GM19463 (cell line): ENCODE measurements around the gene CDC42BPB.

Experiments
- ATAC-seq: cut with Tn5 transposase; IDR thresholded peaks from one replicate; pipeline ENCODE4 v1.9.1; 2021; ENCODE audit warnings: mild to moderate bottlenecking, moderate library complexity; ENCODE audit not compliant: unreplicated experiment

Gene CDC42BPB

DNA sequence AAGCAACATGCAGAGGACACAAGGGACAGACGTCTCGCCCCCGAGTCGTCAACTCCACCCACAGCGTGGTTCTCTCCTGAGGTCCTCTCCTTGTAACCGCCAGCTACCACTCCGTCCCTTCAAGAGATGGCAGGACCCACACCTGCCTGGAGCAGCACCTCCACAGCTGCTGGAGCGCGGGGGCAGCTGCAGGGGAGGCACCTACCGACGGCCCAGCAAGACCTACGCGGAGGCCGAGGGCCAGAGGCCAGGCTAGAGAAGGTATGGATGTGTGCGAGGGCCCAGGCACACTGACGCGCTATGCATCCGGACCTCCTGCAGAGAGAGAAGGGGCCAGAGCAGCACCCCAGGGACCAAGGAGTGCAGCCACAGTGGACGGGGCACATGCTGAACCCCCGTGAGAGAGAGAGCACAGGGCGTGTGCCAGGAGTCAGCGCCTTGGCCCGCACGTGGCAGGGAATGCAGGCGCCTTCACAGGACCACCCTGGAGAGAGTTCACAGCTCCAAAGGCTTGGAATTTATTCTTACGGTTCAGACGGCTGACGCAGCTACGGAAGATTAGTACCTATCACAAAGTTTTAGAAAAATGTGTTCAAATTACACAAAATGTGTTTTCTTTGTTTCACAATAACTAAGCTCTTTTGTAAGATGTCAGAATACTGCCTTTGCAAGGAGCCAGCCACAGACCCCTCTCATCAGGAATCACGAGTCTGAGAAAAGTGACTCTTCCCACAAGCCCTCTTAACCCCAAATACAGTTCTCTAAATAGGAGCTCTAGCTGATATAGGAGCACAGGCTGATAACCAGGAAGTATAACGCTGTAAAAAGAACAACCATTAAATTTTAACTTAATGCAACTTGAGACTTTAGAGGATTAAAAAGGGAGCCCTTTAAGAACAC lies 36.8 kb downstream of the CDC42BPB start:
- ATAC-seq: no peak

DNA sequence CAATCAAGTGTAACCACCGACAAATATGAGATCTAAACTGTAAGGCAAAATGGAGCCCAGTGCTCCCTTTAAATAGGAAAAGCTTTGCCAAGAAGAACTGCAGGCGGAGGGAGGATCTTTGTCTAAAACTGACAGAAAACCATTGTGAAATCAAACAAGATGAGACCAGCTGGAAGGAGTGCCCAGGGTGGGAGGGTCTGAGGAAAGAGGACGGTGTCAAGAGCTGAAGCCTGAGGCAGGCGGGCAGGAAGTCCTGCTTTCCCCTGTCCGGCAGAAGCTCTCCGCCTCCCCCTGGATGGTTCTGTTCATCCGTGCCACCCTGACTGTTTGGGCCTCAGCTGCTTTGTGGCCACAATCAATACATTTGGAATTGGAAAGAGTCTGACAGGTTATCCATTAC lies 37.5 kb downstream of the CDC42BPB start:
- ATAC-seq: no peak

DNA sequence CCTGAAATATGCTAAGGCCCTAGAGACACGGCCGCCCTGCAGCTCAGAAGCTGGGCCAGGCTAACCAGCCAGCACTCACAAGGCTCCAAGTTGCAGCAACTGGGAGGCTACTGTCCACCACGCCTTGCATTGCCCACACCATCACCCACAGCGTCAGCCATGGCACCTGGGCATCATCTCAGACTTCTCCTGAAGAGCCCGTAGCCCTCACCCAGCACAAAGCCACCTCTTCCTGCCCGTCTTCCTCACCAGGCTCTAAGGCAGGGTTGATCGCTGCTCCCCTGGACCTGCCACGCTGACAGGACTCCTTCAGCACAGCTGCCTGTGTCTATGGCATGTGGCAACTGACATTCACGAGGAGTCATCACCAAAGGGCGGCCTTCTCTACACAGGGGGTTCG lies 38.1 kb downstream of the CDC42BPB start:
- no peak for ATAC-seq

DNA sequence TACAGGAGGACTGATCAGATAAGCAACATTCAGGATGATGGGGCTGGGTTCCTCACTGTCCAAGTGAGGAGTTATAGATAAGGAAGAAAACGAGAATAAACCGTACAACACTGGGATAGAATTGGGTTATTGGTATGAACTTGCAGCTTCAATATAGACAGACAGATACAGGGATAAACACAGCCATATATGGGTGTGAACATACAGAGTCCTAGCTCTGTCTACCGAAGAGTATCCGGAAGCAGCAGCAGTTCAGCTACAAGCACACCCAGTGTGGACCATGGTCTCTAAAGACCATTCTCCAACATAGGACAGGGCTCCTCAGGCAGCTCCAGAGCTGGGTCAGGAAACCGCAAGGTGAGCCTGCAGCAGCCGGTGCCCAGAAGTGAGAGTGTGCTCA lies 40.8 kb downstream of the CDC42BPB start:
- ATAC-seq: no peak

DNA sequence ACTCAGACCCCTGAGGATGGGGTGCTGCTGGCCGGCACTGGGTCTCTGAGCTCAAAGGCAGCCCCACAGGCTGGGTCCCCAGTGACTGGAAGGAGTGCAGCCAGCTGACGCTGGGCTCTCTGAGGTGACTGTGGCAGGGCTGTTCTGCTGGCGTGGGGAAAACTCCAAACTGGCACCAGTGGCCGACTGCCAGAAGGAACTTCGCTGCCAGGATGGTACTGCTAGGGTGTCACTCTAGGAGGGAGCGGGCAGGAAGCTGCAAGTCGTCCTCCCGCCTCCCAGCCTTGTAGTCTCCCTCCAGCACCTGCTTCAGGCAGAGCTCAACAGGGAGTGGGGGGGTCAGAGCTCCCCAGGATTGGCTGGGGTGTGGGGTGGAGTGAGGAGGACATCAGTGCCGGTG lies 41.3 kb downstream of the CDC42BPB start:
- no peak for ATAC-seq

DNA sequence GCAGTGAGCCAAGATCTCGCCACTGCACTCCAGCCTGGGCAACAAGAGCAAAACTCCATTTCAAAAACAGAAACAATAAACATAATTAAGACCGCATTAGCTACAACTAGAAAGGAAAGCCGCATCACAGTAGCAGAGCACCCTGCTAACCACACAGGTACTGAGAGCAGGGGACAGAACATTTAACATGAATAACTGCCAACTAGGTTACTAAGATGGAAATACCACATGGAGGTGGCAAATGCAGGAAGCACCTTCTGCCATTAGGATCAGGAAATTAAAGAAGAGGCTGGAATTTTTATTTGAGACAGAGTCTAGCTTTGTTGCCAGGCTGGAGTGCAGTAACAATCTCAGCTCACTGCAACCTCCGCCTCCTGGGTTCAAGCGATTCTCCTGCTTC lies 41.9 kb downstream of the CDC42BPB start:
- no peak for ATAC-seq

DNA sequence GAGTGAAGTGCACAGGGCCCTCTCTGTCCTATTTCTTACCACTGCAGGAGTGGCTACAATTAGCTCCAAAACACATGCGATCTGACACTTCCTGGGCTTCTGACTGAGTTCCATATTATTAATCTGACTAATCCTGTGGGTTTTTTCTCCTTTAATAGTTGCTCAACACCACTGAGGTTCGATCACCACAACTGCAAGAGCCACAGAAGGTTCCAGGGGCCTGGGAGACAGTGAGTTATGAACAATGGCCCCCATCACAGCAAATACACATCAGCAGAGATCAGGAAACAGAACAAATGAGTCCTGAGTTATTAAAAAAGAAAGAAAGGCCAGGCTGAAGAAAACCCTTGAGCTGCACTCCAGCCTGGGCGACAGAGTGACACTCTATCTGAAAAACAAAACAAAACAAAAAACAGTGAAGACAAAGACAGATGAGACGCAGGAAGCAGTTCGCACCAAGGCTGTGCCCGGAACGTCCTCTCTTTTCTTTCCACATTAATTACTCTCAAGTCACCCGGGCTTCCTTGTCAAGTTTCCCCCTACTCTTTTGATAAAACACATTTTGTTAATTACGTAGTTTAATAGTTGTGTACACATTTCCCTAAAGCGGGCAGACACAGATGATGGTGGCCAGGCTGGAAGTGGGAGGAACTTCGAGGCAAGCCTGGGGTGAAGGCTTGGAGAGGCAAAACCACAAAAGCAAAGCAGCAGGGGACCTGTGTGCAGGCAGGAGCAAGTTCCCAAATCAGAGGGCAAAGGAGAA lies 42.7 kb downstream of the CDC42BPB start:
- no peak for ATAC-seq

DNA sequence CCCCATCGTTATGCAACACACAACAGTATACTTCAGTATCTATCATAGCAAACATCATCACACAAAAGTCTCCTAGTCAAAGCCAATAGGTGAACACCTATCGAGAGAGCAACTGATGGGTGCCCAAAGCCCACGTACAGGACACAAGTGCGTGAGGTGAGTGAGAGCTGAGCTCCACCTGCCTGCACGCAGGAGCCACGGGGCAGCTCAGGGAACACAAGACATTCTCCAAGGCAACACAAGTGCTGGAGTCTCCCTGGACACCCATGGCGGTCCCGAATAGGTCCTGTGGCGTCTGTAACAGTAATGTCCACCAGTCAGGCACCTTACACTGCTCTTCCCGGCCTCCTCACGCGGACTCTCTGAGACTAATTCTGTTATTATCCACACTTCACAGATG lies 44.3 kb downstream of the CDC42BPB start:
- ATAC-seq: no peak

DNA sequence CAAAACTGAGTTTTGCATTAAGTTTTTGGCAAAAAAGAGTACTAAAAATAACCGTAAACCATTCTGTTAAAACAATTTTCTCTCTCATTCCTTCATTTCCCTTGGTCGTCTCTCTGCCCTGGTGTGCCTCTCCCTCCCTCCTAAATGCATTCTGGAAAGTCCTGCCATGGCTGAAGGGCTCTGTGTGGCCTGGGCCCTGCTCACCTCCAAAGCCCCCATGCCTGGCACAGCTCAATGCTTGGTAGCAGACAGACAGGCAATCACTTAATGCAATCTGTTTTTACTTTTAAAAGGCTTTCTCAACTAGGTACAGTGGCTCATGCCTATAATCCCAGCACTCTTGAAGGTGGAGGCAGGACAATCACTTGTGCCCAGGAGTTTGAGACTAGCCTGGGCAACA lies 47.8 kb downstream of the CDC42BPB start:
- no peak for ATAC-seq

DNA sequence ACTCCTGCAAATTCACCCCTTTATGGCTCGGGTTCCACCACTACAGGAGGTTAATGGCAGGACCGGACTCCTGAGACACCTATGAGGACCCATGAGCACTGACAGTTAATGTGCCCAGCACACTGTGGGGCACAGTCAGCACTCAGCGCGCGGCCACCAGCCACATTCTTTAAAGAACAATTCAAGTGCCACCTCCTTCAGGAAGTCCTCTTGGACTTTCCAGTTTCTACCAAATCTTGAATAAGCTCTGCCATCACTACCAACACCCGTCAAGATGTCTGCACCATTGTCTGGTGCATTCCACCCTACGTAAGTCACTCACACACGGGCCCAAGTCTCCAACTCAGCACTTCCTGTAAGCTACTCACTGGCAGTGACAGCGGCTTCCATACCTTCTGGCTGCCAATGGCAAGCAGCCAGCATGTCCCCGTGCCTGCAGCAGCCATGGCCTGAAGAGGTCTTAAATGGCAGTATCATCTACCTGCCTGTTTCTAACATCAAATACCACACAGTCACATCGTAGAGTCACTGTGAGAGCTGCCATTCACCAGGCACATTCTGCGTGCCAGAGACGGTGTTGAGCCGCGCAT lies 48.5 kb downstream of the CDC42BPB start:
- ATAC-seq: no peak

DNA sequence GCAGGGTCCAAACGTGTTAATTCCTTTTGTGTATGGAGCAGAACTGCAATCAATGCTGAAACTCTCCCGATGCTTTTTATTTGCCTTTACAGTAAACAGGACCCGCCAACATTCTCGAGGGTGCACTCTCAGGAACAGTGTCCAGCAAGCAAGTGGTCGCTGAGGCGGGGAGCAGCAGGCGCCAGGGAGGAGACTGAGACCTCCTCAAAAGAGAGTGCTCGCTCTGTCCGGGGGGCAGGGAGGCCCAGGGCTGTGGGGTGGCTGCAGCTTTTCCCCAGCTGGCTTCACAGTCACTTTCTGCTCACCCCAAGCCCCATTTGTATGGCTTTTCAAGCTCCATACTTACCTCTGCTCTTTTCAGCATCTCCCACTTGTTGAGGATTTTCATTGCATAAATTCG lies 49.2 kb downstream of the CDC42BPB start:
- no peak for ATAC-seq

DNA sequence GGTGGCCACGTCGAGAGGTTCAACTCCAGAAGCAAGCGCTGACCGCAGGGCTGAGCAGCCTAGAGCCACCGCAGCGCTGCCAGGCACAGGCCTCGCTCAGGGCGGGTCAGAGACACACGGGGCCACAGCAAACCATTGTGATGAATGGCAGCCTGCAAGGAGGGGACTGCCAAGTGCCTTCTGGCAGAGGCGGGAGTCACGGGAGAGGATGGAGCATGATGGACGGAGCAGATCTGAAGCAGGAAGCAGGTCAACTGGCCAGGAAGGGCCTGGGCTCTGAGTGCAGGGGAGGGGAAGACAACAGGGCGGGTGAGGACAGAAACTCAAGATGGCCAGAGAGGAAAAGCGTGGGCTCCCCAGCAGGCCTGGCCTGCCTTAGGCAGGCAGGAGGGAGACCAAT lies 49.8 kb downstream of the CDC42BPB start:
- ATAC-seq: no peak

DNA sequence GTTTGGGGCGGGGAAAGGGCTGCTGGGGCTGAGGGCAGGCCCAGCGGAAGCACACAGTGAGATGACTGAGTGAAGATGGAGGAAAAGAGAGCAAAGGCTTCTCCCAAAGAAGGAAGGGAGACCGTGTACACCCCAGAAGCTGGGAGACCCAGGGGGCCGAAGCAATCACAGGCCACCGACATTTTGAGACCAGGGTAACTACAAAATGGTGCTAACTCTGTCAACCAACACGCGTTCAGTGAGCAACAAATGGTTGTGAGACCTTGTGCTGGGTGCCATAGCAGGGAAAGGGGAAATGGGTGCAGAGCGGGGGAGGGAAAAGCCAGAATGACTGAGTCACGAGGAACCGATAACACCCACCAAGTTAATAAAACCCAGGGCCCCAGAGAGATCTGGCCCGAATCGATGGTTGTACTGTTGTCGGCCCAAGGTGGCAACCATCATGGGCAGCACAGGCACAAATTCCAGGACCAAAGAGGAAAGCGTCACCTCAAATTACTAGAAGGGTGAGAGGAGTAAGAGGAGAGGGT lies 50.3 kb downstream of the CDC42BPB start:
- ATAC-seq: no peak

DNA sequence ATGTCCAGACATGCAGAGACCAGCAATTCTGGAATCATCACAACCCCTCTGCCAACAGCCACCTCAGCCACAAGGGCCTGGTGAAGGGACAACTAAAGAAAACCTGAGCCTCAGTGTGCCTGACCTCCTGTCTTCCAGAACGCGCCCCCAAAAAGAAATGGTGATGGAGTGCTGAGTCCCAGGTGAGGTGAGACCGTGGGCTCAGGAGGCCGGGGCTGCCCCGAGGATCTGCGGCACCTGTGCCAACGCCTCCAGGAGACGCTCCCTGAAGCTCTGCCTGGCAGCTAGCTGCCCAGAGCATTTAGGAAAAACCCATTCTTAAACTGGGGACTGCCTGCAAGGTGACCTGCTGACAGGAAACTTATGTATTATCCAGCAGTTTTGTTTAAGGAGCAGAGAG lies 51.2 kb downstream of the CDC42BPB start:
- no peak for ATAC-seq

DNA sequence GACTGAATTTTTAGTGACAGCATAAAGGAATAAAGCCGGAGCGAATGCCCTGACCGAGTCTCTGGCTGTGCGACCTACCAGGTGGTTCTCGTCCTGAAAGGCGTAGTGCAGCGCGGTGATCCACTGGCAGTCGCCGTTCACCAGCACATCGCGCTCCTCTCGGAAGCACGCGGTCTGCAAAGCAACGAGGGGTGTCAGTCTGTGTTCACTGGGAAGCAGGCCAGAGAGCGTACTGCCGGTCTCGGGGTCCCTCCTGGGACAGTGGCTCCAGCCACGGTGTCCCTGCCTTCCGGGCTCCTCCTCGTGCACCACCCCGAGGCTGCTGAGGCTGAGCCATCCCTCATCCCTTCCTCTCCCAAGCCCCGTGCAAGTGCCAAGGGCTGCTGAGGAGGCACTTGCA lies 53.5 kb downstream of the CDC42BPB start:
- no peak for ATAC-seq

DNA sequence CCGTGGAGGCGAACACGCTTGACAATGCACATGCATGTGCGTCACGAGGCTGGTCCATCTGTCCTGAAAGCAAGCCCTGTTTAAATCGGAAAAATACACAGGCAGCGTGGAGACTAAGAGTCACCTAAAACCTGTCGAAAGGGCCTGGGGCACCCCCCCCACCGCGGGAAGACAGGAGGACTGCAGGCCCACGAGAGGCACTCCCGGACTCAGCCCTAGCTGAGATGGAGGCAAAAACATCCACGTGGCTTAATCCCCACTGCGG lies 54.1 kb downstream of the CDC42BPB start:
- no peak for ATAC-seq

DNA sequence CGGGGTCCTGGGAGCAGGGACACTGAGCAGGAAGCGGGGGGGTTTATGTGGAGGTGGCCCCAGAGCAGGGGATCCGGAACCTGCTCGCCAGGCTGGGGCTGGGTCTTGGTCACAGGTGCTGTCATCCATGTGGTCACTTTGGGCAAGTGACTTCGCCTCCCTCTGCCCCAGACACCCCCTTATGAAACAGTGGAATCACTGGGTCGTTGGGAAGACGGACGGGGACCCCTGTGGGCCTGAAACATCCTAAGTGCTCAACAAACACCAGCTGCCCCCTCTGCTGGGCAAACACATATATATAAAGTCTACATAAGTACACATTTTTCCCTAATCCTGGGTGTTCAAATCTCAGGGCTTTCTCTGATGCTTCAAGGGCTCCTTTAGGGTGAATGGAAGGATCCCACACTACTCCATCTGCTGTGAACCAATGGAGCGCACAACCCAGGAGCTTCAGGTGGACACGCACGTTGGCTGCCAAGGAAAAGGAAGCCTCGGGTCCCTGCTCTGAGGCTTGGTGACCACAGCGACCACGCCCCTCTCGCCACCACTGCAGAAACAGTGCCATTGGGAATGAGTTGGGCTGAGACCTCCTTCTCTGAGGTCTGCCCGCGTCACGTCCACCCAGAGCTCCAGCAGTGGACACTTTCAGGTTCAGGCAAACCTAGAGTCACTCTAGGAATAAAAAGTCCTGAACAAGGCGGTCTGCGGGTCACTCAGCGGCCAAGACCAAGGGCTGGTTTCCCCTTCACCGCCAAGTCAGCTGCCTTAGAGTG lies 54.6 kb downstream of the CDC42BPB start:
- ATAC-seq: no peak

DNA sequence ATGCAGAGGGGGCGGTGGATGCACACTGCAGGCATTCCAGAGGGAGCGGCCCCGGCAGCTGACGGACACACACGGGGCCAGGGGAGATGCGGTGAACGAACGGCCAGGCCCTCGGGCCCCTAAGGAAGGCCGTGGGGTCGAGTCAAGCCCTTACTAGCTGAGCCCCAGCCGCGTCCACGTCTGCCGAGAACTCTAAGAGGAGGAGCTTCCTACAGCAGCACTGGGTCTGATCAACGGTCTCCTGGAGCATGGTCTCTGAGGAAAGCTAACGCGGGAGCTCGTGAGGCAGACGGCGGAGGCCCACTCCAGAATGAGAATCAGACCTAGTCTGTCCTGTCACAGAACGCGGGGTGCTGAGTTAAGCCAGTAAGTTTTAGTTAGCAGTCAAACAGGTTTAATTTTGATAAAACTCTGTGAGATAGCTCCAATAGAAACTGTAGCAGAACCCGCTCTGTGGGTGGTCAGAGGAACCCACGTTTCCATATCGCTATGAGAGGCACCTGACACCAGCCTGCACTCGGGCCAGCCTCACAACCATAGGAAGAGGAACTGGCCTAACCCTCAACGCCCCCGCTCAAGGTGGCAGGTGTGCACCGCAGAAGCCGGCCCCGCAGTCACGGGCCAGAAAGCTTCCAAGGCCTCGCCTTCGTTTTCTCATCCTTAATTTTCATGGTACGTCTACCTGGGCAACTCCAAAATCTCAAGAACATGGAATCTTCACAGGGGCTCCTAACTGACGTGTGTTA lies 55.5 kb downstream of the CDC42BPB start:
- peak; percentile 62 for ATAC-seq

DNA sequence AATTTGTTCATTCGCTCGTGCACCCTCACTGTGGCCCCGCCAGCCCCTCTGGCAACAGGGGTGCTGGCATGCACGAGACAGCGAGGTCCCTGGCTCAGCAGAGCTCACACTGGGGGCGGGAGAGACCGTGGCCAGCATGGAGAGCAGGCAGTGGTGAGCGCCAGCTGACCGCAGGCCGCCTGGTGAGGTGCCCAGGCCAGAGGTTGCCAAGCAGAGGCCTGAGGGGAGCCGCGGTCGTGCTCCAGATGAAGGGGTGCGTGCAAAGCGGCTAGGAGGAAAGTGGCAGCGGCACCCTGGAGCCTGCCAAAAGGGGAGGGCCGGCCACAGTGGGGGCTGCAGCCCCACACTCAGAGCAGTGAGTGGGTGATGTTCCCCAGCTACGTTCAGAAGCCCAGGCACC lies 56.1 kb downstream of the CDC42BPB start:
- no peak for ATAC-seq

DNA sequence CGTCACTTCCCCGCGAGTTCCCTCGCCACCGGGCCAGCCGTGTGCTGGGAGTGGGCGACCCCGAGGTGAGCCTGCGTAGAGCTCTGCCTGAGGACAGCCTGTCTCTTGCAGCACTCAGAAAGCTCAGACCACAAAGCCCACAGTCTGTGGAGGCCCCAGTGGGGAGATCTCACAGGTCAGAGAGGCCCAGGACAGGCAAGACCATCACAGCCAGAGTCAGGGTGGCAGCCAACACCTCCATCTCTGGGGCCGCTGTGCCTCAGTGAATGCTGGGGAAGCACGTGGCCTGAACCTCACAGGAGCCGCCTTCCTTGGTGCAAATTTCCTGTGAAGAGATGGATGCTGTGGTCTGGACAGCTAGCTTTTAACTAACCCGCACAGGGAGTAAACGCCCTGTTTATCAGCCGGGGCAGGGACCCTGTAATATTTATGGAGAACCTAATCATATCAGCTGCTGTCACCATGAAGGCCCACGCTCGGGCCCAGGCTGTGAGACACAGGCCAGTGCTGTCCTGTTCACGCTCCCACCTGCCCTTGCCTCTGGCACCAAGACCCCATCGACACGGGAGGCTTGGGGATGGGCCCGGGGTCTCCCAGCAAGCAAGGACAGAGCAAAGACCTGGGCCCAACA lies 56.9 kb downstream of the CDC42BPB start:
- ATAC-seq: no peak
